GM18867 (cell line): ENCODE results near the gene CEP250.
A peak's percentile ranks its signal among the peaks of the same experiment; 100 is the strongest.
"Not testable (repeated sequence)": the region's sequence is repeated elsewhere in the genome, so short reads cannot be mapped to it uniquely, and the experiment has no call there.

Experiments used
- ATAC-seq: cut with Tn5 transposase; IDR thresholded peaks from one replicate; pipeline ENCODE4 v1.9.1; 2021; ENCODE audit warnings: mild to moderate bottlenecking, moderate library complexity; ENCODE audit not compliant: unreplicated experiment

The CEP250 gene

GRCh38 chr20:35523298-35523888 lies 68.0 kb downstream of the CEP250 start:
- no peak for ATAC-seq

GRCh38 chr20:35525639-35526038 lies 70.2 kb downstream of the CEP250 start:
- ATAC-seq: no peak

GRCh38 chr20:35527122-35527769 lies 71.8 kb downstream of the CEP250 start:
- ATAC-seq: no peak

DNA sequence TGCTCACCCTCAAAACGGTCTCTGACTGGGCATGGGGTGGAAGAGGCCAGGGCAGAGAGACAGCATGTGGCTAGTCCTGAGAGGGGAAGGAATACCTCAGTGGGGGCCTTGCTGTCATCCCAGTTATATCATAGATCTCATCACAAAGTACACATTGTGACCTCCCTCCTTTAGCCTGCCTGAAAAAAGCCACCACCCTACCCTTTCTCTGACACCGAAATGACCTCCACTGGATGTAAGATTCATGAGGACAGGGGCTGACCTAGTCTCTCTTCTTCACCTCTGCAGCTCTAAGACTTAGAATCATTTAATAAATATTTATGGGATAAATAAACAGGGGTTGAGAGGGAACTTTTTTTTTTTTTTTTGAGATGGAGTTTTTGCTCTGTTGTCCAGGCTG lies 74.2 kb downstream of the CEP250 start, which contains the start of gene C20orf173:
TSS of gene C20orf173 (minus strand) at position 101 of the 400 bp plus-strand sequence. CDS start 279 bp downstream, outside the sequence.
- no peak for ATAC-seq

DNA sequence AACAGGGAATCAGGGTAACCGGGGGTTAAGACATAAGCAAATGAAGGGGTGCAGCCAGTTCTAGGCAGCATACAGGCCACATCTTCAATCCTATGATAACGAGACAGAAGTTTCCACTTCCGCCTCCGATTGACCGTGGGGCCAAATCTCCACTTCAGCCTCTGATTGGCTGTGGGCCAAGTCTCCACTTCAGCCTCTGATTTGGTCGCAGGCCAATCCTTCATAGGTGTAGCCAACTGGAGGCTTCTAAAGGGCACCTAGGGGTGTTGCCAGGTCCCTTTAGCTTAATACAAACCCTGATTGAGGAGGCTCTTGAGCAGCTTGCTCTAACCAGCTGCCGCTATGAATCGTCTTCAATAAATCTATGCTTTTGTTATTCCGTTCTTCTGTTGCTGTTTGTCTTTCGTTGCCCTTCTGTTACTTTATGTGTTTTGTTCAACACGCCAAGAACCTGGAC lies 84.4 kb downstream of the CEP250 start:
- no peak for ATAC-seq

DNA sequence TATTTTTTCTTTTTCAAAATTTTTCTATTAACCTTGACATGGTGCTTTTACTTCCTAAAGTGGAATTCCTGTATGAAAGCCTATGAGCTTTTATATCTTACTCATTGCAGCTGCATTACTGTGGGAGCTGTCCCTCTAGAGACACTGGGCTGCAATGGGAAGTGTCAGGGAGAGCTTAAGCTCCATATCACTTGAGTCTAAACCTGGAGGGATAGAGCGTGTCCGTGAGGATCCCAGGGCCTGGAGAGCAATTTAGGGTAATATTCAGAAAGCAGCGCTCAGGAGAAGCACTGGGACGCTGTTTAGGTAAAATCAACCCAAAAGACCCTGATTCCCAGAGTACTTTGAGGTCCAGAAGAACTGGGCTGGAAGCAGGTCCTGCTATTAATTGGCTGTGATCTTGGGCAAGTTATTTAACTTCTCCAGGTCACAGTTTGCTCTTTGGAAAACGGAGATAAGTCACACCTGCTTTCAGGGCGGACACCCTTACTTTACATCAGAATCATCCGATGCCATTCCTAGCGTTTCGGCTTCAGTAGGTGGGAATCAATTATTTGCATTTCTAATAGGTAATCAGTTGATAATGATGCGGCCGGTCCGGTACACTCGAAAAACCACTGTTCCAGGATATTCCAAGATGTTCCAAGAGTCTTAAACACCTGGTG lies 85.9 kb downstream of the CEP250 start:
- ATAC-seq: no peak

DNA sequence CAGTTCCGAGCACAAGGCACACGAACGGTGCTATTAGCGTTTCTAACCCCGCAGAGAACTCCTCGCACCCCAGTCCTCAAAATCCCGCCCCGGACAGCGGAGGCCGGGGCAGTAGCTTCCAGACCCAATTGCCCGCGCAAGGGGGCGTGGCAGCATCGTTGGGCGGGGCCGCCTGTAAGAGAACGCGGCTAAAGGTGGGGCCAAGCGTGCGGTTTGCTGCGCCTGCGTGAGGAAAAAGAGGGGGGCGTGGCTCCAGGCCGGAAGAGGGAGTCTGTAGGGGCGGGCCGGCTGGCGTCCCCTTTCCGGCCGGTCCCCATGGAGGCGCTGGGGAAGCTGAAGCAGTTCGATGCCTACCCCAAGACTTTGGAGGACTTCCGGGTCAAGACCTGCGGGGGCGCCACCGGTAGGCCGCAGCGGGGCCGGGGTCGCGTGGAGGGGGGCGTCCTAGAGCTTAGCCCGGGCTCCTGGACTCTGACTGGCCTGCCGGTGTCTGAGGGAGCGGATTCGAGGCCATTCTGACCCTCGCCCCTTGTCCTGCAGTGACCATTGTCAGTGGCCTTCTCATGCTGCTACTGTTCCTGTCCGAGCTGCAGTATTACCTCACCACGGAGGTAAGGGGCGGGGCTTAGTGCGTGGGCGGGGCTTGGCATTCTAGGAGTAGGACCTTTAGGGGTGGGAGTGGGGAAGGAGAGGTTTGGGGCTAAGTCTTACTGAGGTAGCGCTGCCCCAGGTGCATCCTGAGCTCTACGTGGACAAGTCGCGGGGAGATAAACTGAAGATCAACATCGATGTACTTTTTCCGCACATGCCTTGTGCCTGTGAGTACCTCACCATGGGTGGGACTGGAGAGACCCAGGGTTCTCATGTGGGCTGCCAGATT lies 86.6 kb downstream of the CEP250 start, which contains the start of gene ERGIC3:
TSS of gene ERGIC3 (plus strand) at position 296 of the 880 bp plus-strand sequence. CDS start at position 316, 20 bp downstream.
- peak; percentile 93 for ATAC-seq

DNA sequence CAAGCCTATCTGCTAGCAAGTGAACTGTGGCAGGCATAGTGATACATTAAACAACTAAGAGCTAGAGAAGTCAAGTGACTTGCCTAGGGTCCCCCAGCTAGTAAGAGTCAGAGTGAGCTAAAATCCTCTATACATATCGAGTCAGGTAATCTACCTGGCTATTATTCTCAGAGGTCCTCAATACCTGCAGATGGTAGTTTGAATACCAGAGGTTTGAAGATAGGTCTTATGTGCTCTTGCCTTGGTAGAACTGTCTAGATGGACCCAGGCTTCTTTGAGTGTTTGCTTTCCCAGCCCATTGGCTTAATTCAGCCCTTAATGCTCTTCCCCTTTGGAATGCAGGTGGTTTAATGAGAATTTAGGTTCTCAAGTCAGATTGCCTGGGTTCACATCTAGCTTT lies 87.6 kb downstream of the CEP250 start:
- no peak for ATAC-seq

DNA sequence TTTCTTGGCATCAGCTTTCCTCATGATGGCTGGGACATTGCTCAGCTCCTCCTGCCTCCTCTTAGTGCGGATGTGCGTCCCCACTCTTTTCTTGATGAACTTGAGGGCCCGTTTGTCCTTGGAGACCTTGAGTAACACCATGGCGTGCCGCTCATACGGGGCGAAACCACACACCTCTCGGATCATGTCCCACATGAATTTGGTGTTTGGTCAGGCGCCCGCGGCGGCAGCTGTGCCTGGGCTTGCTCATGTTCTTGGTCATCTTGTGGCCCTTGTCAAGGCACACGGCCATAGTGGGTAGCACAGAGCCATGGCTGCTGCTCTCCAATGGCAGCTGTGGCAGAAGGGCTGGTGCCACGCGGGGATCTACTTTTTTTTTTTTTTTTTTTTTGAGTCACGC lies 89.0 kb downstream of the CEP250 start:
- ATAC-seq: no peak

DNA sequence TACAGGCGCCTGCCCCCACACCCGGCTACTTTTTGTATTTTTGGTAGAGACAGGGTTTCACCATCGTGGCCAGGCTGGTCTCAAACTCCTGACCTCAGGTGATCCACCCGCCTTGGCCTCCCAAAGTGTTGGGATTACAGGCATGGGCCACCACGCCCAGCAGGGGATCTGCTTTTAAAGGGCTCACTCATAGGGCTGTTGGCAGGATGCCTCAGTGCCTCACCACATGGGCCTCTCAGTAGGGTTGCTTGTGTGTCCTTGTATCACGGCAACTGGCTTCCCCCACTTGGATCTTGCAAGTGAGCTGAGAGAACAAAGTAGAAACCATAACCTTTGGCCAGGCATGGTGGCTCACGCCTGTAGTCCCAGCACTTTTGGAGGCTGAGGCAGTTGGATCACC lies 89.5 kb downstream of the CEP250 start:
- ATAC-seq: not testable (repeated sequence)

DNA sequence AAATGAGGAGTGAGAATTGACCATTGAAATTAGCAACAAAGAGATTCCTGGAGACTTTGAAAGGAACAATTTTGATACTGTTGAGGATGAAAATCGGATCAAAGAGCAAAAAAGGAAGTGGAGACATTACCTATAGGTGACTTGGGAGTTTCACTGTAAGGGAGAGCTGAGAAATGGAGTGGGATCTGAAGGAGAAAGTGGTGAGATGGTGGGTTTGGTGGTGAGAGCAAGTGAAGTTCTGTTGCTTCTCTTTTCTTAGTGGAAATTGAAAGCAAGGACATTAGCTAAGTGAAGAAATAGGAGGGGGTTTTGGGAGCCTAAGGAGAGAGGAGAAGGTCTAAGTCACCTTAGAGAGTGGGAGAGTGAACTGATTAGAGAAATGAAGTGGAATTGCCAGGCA lies 90.7 kb downstream of the CEP250 start:
- ATAC-seq: no peak

GRCh38 chr20:35547329-35547728 lies 91.9 kb downstream of the CEP250 start:
- ATAC-seq: no peak

DNA sequence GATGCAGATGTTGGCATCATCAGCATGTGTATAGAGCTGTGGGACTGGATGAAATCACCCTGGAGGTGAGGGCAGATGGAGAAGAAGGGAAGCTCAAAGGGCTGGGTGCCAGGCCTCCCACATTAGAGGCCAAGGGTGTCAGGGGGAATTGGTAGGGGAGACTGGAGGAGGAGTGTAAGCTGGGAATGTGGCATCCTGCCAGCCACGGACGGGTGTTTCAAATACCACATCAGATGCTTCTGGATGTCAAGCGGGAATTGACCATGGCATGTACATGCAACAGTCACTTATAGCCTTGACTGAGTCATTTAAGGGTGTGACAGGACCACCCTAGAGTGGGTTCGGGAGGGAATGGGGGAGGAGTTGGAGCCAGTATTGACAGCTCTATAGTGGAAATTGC lies 96.1 kb downstream of the CEP250 start:
- ATAC-seq: no peak

GRCh38 chr20:35552914-35553313 lies 97.5 kb downstream of the CEP250 start:
- ATAC-seq: no peak

DNA sequence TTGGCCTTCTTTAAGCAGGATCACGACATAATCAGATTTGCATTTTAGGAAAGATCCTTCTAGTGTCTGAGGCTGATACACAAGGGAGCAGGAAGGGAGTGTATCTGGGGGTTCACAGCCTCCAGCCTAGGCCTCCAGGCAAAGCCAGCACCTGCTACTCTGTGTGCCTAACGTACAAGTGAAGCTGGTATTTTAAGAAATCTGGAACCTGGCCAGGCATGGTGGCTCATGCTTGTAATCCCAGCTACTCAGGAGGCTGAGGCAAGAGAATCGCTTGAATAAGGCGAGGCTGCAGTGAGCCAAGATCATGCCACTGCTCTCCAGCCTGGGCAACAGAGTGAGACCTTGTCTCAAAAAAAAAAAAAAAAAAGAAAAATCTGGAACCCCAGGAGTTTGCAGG lies 100.1 kb downstream of the CEP250 start:
- ATAC-seq: not testable (repeated sequence)

DNA sequence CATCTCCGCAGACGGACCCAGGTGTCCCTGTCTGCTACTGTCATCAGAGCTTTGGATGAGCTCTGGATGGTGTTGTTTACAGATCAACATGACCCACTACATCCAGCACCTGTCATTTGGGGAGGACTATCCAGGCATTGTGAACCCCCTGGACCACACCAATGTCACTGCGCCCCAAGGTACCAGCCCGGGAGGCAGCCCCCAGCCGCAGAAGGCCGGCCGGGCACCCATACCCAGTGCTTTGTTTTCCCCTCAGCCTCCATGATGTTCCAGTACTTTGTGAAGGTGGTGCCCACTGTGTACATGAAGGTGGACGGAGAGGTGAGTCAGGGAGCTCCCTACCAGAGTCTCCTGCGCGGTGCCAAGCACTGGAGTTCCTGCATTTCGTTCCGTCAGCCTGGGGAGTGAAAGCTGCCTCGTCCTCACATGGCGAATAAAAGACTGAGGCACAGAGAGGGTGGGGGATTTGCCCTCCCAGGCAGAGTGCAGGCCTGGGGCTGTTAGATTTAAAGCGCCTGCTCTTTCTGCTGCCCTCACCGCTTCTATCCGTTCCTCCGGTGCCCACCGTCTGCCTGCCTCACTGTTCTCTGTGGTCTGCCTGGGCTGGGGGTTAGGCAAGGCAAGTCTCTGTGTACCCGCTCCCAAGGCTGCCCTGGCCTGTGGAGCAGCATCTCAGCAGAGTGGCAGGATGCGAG lies 100.7 kb downstream of the CEP250 start:
- ATAC-seq: no peak

DNA sequence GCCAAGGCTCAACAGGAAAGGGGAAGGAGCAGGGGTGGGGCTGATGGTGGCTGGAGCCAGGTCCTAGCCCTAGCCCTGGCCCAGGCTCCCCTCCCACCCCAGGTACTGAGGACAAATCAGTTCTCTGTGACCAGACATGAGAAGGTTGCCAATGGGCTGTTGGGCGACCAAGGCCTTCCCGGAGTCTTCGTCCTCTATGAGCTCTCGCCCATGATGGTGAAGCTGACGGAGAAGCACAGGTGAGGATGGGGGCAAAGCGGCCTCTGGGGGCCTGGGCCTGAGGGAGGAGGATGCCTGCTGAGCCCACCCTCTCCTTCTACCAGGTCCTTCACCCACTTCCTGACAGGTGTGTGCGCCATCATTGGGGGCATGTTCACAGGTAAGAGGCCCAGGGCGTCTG lies 101.5 kb downstream of the CEP250 start:
- no peak for ATAC-seq

- ATAC-seq: no peak
These were observed 103.1 kb downstream of the CEP250 start for GRCh38 chr20:35558451-35558850.

DNA sequence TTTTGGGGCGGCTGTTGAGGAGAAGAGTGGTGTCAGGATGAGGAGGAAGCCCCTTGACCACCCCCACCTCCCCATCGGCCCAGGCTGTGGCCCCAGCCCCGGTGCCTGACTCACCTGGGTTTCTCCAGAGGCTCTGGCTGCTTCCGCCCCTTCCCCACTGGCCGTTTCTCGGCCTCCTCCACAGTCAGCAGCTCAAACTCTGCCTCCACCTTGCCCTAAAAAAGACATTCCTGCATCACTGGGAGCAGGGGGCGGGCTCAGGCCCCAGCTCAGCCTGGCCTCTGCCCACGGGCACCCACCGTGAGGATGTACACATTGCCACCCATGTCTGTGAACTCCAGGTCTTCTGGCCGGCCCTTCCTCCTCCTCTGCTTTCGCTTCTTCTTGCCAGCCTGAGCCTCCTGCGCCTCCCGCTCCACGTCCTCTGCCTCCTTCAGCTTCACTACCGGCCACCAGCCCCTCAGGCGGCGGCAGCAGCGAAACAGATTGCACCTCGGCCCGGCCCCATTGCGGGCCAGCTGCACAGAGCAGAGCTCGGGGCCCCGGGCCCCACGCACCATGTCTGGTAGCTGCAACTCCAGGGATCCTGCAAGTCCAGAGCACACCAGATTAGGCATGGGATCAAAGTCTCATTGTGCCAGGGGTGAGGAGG lies 103.8 kb downstream of the CEP250 start:
- ATAC-seq: no peak

DNA sequence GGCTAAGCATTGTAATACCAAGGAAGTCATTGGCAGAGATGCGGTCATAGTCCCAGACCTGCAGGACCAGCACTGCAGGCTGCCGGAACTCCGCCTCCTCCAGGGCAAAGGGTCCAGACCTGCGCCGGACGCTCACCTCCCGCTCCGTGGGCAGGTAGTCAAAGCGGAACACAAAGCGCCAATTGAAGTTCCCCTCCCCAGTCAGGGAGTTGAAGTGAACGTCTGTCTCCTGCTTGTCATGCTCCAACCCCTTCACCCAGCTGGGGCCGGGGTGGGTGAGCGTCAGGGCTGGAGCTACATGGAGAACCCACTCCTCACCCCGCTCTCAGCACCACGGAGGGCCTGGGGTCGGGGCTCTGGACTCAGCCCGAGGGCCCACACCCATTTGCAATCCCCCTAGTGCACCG lies 104.7 kb downstream of the CEP250 start:
- no peak for ATAC-seq
